Heart left ventricle (tissue), 16 donors: ENCODE measurements around the gene ZNF423. TPM values are rescaled to one million over a fixed set of nuclear protein-coding genes. Genes with fewer than 3 reads are reported as not detected.

ENCODE experiments used
- ATAC-seq, 4 donors: fragments of 200-7000 bp; cut with Tn5 transposase; one replicate each; pipeline ENCODE4 v1.9.1; 2020 to 2022; ENCODE audit warnings: moderate library complexity in 4 of 4, mild to moderate bottlenecking in 3 of 4, moderate number of reproducible peaks in 1 of 4
- DNase-seq, 5 donors: peaks; one replicate each; pipeline ENCODE4 v3.0.0-alpha.2; 2020
- H3K27ac ChIP-seq, 12 donors: fragments of 200-600 bp; sonication (generic) in 4 of 12; one replicate each; pipeline versions ENCODE4 v1.5.0 to v1.8.0; 2016 to 2022; ENCODE audit warnings: mild to moderate bottlenecking in 2 of 12
- H3K27me3 ChIP-seq, 9 donors: fragments of 200-600 bp; sonication (generic) in 2 of 9; one replicate each; pipeline versions ENCODE4 v1.5.1 to v1.8.0; 2016 to 2022; ENCODE audit warnings: mild to moderate bottlenecking in 3 of 9
- H3K36me3 ChIP-seq, 9 donors: fragments of 200-600 bp; sonication (generic) in 2 of 9; one replicate each; pipeline versions ENCODE4 v1.5.0 to v1.8.0; 2018 to 2022; ENCODE audit warnings: mild to moderate bottlenecking in 2 of 9
- H3K4me1 ChIP-seq, 12 donors: fragments of 200-600 bp; sonication (generic) in 4 of 12; one replicate each; pipeline versions ENCODE4 v1.5.0 to v1.8.0; 2016 to 2022; ENCODE audit warnings: mild to moderate bottlenecking in 3 of 12
- H3K4me3 ChIP-seq, 12 donors: fragments of 200-600 bp; sonication (generic) in 4 of 12; one replicate each; pipeline versions ENCODE4 v1.5.0 to v1.8.0; 2017 to 2022; ENCODE audit warnings: mild to moderate bottlenecking in 9 of 12, moderate library complexity in 4 of 12
- H3K9me3 ChIP-seq, 12 donors: fragments of 200-600 bp; sonication (generic) in 4 of 12; one replicate each; pipeline versions ENCODE4 v1.5.0 to v1.8.0; 2016 to 2022; ENCODE audit warnings: mild to moderate bottlenecking in 1 of 12
- CTCF ChIP-seq, 12 donors: fragments of 200-600 bp; sonication (generic) in 4 of 12; IDR thresholded peaks; one replicate each; pipeline versions ENCODE4 v1.5.0 to v1.8.0; 2018 to 2022; ENCODE audit warnings: antibody characterized with exemption in 12 of 12, mild to moderate bottlenecking in 5 of 12
- POLR2A ChIP-seq, 2 donors: fragments of 450-650 bp; IDR thresholded peaks; one replicate each; pipeline ENCODE4 v1.6.1; 2017; ENCODE audit warnings: antibody characterized with exemption in 2 of 2, mild to moderate bottlenecking in 2 of 2, moderate library complexity in 2 of 2
- WGBS, 4 donors: extraction: QIAGEN DNeasy Blood & Tissue Kit in 2 of 4; methylation state at CpG; one replicate each; pipeline versions ENCODE4 v1.1.5 to v1.1.7; 2013 to 2018; 5-methylcytosine and 5-hydroxymethylcytosine counted together
- intact Hi-C, 10 donors: fragments of 100-400 bp; cut with DNase I; formaldehyde crosslinking; loops; one replicate each; pipeline versions ENCODE4 v1.11.1 to v1.14.2; 2022
- polyA plus RNA-seq, 2 donors: library from polyadenylated mRNA; stranded (reverse); fragments of 200-250 nt; gene quantifications; one replicate each; pipeline ENCODE4 v1.2.3, GENCODE V29; 2013
- total RNA-seq, 9 donors: library from RNA; depleted of rRNA in 2 of 9; stranded (reverse); fragments of >200 nt in 2 of 9; fragmentation: NEBNext Ultra II Directional in 3 of 9; extraction: Animal tissue kit (Norgen Biotek cat#: 25700) in 3 of 9; gene quantifications; one replicate each; pipeline versions ENCODE4 v1.1.0 to v1.2.4, GENCODE V29; 2016 to 2023
- donor health status: ischemic (EF 13 %, LVEDD 7.1; RV severe dilation, severe dysfunction).
- donor health status: healthy with polysubstance abuse.
- donor health status: DM: no; HTN: yes; CAD: no.
- donor health status: DM: no; HTN: no; CAD: no.
- donor health status: ischemic (EF 25% LVEDD 6.9; RV normal size, moderate dysfunction).
- donor health status: ischemic (EF 25% LVEDD 5.7; RV mildly dilated, moderate dysfunction).
- donor health status: healthy.
- donor health status: DM: yes; HTN: yes; CAD: no.
- donor health status: ischemic (EF 35%, LVEDD 5.7; RV mildly dilated, moderate dysfunction).
- donor health status: nonischemic (EF 11% LVEDD 7.7; RV severe dilation, severe dysfunction).
- donor health status: DM: yes; HTN: yes; CAD: no.
- donor health status: PGD.
- donor health status: ischemic (EF 29% LVEDD 5.4; RV normal size, mild dysfunction).
- donor health status: nonischemic (EF 23%, LVEDD 6.1; RV moderate dilation, normal function).

The ZNF423 gene
- total and polyA plus RNA-seq, 11 donors: 1.8 to 10.4 (median 5.7) TPM

- intact Hi-C loops: no loop called here
- WGBS, 4 donors: 86 to 97% (median 87%) methylated on average over 7 to 8 of the region's 8 CpGs
- H3K4me1 ChIP-seq: peaks cover 0 to 19% (median 4%) of the 10 kb centered on the region in 12 donors
- ATAC-seq: no peak
- no peak overlapping the region for H3K27ac ChIP-seq
- no peak for TF ChIP-seq POLR2A (IDR thresholded peaks at IDR 0.05)
- TF ChIP-seq CTCF (IDR thresholded peaks at IDR 0.05): no peak
- H3K36me3 ChIP-seq: no peaks in the 10 kb centered on the region
- peaks cover 0 to 18% (median 0%) of the 10 kb centered on the region in 9 donors for H3K27me3 ChIP-seq
- H3K4me3 ChIP-seq: no peak overlapping the region
- no peak for DNase-seq
- no peaks in the 10 kb centered on the region for H3K9me3 ChIP-seq
These were observed 399.7 kb downstream of the ZNF423 start for GRCh38 chr16:49455991-49456745.

- Histone ChIP-seq H3K9me3 (no peaks in the 10 kb centered on the region), H3K27ac (no peak overlapping the region), H3K4me1 (peaks cover 0 to 19% (median 4%) of the 10 kb centered on the region in 12 donors), H3K36me3 (no peaks in the 10 kb centered on the region), H3K4me3 (no peak overlapping the region), H3K27me3 (peaks cover 0 to 15% (median 0%) of the 10 kb centered on the region in 9 donors)
- intact Hi-C loops: no loop called here
- TF ChIP-seq POLR2A (IDR thresholded peaks at IDR 0.05) (no peak), CTCF (IDR thresholded peaks at IDR 0.05) (no peak)
- ATAC-seq (no peak), DNase-seq (no peak)
- 88 to 94% (median 92%) methylated on average over 6 to 11 of the region's 11 CpGs for WGBS, 4 donors
These were observed 400.5 kb downstream of the ZNF423 start for GRCh38 chr16:49455181-49455990.

- 94 to 97% (median 94%) methylated on average over 12 of the region's 12 CpGs for WGBS, 4 donors
- TF ChIP-seq POLR2A (IDR thresholded peaks at IDR 0.05) (no peak), CTCF (IDR thresholded peaks at IDR 0.05) (no peak)
- no peak overlapping the region for H3K4me3 ChIP-seq
- no peak for ATAC-seq
- peaks cover 0 to 19% (median 4%) of the 10 kb centered on the region in 12 donors for H3K4me1 ChIP-seq
- DNase-seq: no peak
- H3K27me3 ChIP-seq: peaks cover 0 to 15% (median 0%) of the 10 kb centered on the region in 9 donors
- intact Hi-C loops: no loop called here
- no peak overlapping the region for H3K27ac ChIP-seq
- H3K9me3 ChIP-seq: no peaks in the 10 kb centered on the region
- H3K36me3 ChIP-seq: no peaks in the 10 kb centered on the region
These were observed 401.3 kb downstream of the ZNF423 start for GRCh38 chr16:49454426-49455180.
